Fibroblast of skin of left biceps (primary cell): ENCODE results near the gene SDF2L1.
A peak's percentile ranks its signal among the peaks of the same experiment; 100 is the strongest.

ENCODE experiments used
- DNase-seq, 2 experiments: peaks; one replicate each; pipeline ENCODE4 v3.0.0-alpha.2; 2013; ENCODE audit warnings: low read depth in 2 of 2

The SDF2L1 gene

GRCh38 chr22:21622011-21622918 lies 19.8 kb upstream of the SDF2L1 start:
- DNase-seq = no peak

GRCh38 chr22:21622919-21623647 lies 19.0 kb upstream of the SDF2L1 start:
- DNase-seq = no peak

- DNase-seq = no peak
Observed at GRCh38 chr22:21623648-21623970, 18.5 kb upstream of the SDF2L1 start.

- no peak for DNase-seq
Observed at GRCh38 chr22:21624120-21624879, 17.8 kb upstream of the SDF2L1 start.

GRCh38 chr22:21624880-21625791 lies 17.0 kb upstream of the SDF2L1 start:
- no peak for DNase-seq

GRCh38 chr22:21626073-21626734 lies 15.9 kb upstream of the SDF2L1 start:
- DNase-seq = no peak

GRCh38 chr22:21626735-21627469 lies 15.2 kb upstream of the SDF2L1 start:
- DNase-seq = no peak

GRCh38 chr22:21628386-21629254 lies 13.5 kb upstream of the SDF2L1 start:
- DNase-seq = no peak

GRCh38 chr22:21629255-21630149 lies 12.6 kb upstream of the SDF2L1 start, which contains the start of gene YDJC:
Gene YDJC, minus strand, starts transcription at chr22:21630022. Its CDS starts 8 bp downstream, at chr22:21630014.
- DNase-seq = peak; percentile 55 to 63

GRCh38 chr22:21631025-21631424 lies 11.1 kb upstream of the SDF2L1 start:
- no peak for DNase-seq

- DNase-seq = no peak
Observed at GRCh38 chr22:21632237-21632895, 9.7 kb upstream of the SDF2L1 start, which contains the start of gene CCDC116. Gene CCDC116, plus strand, starts transcription at chr22:21632760. Its CDS starts 422 bp downstream, at chr22:21633182.

GRCh38 chr22:21632931-21633330 lies 9.2 kb upstream of the SDF2L1 start:
- no peak for DNase-seq

GRCh38 chr22:21633481-21633880 lies 8.6 kb upstream of the SDF2L1 start:
- no peak for DNase-seq

GRCh38 chr22:21634081-21634480 lies 8.0 kb upstream of the SDF2L1 start:
- DNase-seq = no peak

GRCh38 chr22:21634844-21635243 lies 7.3 kb upstream of the SDF2L1 start:
- no peak for DNase-seq

- no peak for DNase-seq
Observed at GRCh38 chr22:21635771-21636510, 6.2 kb upstream of the SDF2L1 start.
